Measurements from ENCODE around the gene CENPN.

CENPN gene, protein sequence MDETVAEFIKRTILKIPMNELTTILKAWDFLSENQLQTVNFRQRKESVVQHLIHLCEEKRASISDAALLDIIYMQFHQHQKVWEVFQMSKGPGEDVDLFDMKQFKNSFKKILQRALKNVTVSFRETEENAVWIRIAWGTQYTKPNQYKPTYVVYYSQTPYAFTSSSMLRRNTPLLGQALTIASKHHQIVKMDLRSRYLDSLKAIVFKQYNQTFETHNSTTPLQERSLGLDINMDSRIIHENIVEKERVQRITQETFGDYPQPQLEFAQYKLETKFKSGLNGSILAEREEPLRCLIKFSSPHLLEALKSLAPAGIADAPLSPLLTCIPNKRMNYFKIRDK

GRCh38 chr16:81006813-81007695 is at the start of gene CENPN, which contains the start of gene CMC2:
Gene CENPN (plus strand): TSS chr16:81007214. CDS start chr16:81011940, 4,726 bp downstream.
Gene CMC2 (minus strand): TSS chr16:81006885. CDS start chr16:80997394, 9,491 bp downstream.
- no peak for TF ChIP-seq ZNF274 (IDR thresholded peaks at IDR 0.05; ENCODE audit: low read depth, low read length)
- peak within 1 kb of the TSS; percentile 80 for H3K4me3 ChIP-seq (ENCODE audit: low read length)

DNA sequence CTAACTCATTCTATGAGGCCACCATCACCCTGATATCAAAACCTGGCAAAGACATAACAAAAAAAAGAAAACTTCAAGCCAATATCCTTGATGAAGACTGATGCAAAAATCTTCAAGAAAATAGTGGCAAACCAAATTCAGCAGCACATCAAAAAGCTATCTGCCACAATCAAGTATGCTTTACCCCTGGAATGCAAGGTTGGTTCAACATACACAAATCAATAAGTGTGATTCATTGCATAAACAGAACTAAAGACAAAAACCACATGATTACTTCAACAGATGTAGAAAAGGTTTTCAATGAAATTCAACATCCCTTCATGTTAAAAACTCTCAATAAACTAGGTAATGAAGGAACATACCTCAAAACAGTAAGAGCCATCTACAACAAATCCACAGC is 48.7 kb upstream of the CENPN start:
- H3K4me3 ChIP-seq (ENCODE audit: low read length), result no peak overlapping the region
- TF ChIP-seq ZNF274 (IDR thresholded peaks at IDR 0.05; ENCODE audit: low read depth, low read length), result no peak

DNA sequence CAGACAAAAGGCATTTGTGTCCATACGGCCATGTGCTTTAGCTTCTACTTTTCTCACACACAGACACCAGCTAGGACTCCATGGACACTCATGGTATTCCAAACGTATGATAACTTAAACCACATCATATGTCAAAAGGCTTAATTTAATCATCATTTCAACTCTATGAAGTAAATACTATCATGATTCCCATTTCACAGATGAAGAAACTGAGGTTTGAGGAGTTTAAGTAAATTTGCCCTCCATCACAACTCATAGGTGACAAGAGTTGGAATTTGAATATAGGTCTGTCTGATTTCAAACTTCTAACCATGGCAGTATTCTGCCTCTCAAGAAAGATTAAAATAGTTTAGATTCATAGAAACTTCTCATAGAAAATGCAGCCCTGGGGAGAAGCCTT is 44.1 kb upstream of the CENPN start:
- TF ChIP-seq ZNF274 (IDR thresholded peaks at IDR 0.05; ENCODE audit: low read depth, low read length), result no peak
- no peak overlapping the region for H3K4me3 ChIP-seq (ENCODE audit: low read length)

- TF ChIP-seq ZNF274 (IDR thresholded peaks at IDR 0.05; ENCODE audit: low read depth, low read length), result no peak
- H3K4me3 ChIP-seq (ENCODE audit: low read length), result no peak overlapping the region
Observed at GRCh38 chr16:80964351-80964750, 42.7 kb upstream of the CENPN start.

GRCh38 chr16:80966617-80967016 is 40.4 kb upstream of the CENPN start:
- no peak for TF ChIP-seq ZNF274 (IDR thresholded peaks at IDR 0.05; ENCODE audit: low read depth, low read length)
- H3K4me3 ChIP-seq (ENCODE audit: low read length), result no peak overlapping the region

GRCh38 chr16:80968386-80969113 is 38.5 kb upstream of the CENPN start:
- no peak overlapping the region for H3K4me3 ChIP-seq (ENCODE audit: low read length)
- TF ChIP-seq ZNF274 (IDR thresholded peaks at IDR 0.05; ENCODE audit: low read depth, low read length), result no peak

GRCh38 chr16:80969114-80969484 is 37.9 kb upstream of the CENPN start:
- no peak for TF ChIP-seq ZNF274 (IDR thresholded peaks at IDR 0.05; ENCODE audit: low read depth, low read length)
- H3K4me3 ChIP-seq (ENCODE audit: low read length), result no peak overlapping the region

DNA sequence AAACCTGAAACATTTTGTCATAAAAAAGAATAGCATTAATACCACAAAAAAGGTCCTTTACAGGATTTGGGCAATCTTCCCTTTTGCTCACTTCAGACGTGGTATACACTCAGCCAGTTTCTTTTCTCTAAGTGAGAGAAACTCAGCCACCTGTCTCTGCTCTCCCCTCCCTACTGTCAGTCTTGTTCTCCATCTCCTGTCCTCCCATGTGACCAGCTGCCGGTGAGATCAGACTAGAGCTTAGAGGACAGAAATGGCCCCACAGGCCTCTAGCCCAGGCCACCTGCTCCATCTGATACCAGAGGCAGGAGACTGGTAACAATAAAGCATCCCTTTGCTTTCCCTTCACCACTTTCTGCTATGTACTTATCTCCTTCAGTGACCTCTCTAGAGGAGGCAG is 35.2 kb upstream of the CENPN start:
- TF ChIP-seq ZNF274 (IDR thresholded peaks at IDR 0.05; ENCODE audit: low read depth, low read length), result no peak
- no peak overlapping the region for H3K4me3 ChIP-seq (ENCODE audit: low read length)

DNA sequence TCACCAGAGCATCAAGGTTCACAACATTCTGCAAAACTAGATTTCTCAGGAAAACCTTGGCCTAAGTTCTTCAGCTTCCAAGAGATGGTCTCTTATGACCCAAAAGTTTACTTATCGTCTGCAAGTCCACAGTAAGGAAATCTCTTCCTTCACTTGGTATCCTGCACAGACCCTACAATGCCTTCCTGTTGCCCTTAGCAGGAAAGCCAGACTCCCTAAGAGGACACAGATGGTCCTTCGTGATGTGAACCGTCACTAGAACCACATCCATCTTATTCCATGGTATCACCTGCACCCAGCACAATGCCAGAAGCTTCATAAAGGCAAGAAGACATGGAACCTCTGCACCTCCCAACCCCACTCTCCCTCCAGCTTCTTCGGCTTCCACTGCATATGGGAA is 34.4 kb upstream of the CENPN start:
- no peak overlapping the region for H3K4me3 ChIP-seq (ENCODE audit: low read length)
- TF ChIP-seq ZNF274 (IDR thresholded peaks at IDR 0.05; ENCODE audit: low read depth, low read length), result no peak

DNA sequence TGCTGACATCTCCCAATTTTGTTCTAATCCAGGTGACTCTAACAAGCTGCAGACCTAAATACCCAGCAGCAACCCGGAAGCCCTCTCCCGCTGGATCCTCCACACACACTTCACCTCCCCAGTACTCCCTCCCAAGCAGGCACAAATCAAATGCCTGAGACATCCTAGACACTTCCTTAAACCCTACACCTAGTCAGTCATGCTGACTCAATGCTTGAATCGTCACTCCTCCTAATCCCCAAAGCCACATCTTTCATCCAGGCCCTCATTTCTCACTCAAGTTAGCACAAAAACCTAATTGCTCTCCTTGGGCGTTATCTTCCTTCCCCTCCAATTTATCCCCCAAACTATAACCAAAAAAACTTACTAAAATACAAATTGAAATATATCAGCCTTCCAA is 33.0 kb upstream of the CENPN start:
- no peak for TF ChIP-seq ZNF274 (IDR thresholded peaks at IDR 0.05; ENCODE audit: low read depth, low read length)
- no peak overlapping the region for H3K4me3 ChIP-seq (ENCODE audit: low read length)

DNA sequence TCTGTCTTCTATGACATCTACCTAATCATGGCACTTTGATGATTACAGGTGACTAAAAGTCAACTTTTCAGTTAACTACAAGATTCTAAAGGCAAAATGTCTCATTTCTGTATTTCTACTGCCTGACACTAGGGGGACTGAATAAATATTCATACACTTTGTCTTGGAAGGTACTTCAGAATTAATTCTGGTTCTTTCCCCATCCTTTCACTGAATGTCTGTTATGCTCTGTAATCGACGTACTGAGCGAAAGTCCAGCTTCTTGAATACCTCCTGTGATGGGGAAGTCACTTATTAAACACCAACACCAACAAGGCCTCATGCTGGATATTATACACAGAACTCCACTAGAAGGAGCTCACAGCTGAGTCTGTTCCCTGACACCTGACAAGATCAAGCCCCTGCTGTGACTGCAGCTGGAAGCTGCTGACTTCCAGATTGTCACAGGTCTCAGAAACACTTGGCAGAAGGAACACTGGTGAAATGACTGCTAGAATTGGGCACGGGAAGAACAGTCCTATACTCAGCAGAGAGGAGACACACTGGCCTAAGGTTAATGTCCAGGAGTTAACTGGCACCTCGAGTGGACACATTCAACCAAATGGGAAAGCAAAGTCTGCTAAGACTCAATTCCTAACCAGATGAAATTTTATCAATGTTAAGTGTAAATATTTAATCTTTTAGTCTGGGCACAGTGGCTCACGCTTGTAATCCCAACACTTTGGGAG is 32.2 kb upstream of the CENPN start:
- H3K4me3 ChIP-seq (ENCODE audit: low read length), result no peak overlapping the region

GRCh38 chr16:80976946-80977345 is 30.1 kb upstream of the CENPN start:
- TF ChIP-seq ZNF274 (IDR thresholded peaks at IDR 0.05; ENCODE audit: low read depth, low read length), result no peak
- H3K4me3 ChIP-seq (ENCODE audit: low read length), result no peak overlapping the region

More for the DNA sequence above, 32.2 kb upstream of the CENPN start:
- no peak for TF ChIP-seq ZNF274 (IDR thresholded peaks at IDR 0.05; ENCODE audit: low read depth, low read length)

DNA sequence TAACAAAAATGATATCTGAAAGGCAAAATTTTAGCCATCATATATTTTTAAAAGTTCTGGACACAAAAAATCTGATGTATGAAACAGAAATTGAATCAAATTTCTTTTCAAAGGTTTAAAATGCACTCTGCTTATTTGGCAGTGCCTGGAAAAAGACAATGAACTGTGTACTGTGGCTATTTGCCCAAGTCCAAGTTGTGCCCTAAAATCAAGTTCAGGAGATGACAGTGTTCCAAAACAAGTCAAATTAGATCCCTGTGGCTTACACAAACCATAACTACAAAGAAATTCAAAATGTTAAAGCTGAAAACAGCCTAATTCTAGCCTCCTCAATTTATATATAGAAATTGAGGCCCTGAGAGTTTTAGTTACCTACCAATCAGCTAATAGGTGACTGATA is 25.9 kb upstream of the CENPN start:
- H3K4me3 ChIP-seq (ENCODE audit: low read length), result no peak overlapping the region
- TF ChIP-seq ZNF274 (IDR thresholded peaks at IDR 0.05; ENCODE audit: low read depth, low read length), result no peak

DNA sequence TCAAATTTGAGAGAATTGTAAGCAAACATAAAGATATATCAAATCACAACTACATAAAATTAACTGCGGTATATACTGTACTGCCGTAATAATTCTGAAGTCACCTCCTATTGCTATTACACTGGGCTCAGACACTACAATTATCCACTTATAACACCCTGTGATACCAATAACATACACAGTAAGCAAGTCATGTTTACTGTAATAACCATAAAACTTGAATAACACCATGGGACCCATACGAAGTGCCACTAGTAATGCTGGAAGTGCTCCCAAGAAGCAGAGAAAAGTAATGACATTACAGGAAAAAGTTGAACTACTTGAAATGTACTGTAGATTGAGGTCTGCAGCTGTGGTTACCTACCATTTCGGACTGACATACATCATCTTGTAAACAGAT is 24.4 kb upstream of the CENPN start:
- no peak overlapping the region for H3K4me3 ChIP-seq (ENCODE audit: low read length)
- no peak for TF ChIP-seq ZNF274 (IDR thresholded peaks at IDR 0.05; ENCODE audit: low read depth, low read length)

Data from GM08714 (cell line).